Jurkat, Clone E6-1 (cell line): ENCODE results near the gene MUC12. TPM values are rescaled to one million over a fixed set of nuclear protein-coding genes. Genes with fewer than 3 reads are reported as not detected.
"Not testable (repeated sequence)": the region's sequence is repeated elsewhere in the genome, so short reads cannot be mapped to it uniquely, and the experiment has no call there.

Source experiments
- DNase-seq: peaks from one replicate; pipeline ENCODE4 v3.0.0-alpha.2; 2011; ENCODE audit warnings: low read depth, low spot score
- H3K4me3 ChIP-seq: 2 replicates; pipeline ENCODE4 v1.5.1; 2011; ENCODE audit warnings: mild to moderate bottlenecking, low read length, control low read depth, moderate library complexity
- polyA plus RNA-seq: library from polyadenylated mRNA; unstranded; fragments of >200 nt; gene quantifications from one replicate; pipeline ENCODE4 v1.2.1, GENCODE V29; 2012; ENCODE audit warnings: missing spikeins; ENCODE audit not compliant: insufficient read length, insufficient read depth

Gene MUC12
- polyA plus RNA-seq, result not detected

- H3K4me3 ChIP-seq, result no peak within 1 kb of the TSS
- DNase-seq, result no peak
Observed at GRCh38 chr7:100969066-100969615, at the start of gene MUC12. MUC12 (plus strand) TSS chr7:100969565; CDS start chr7:100969623, 58 bp downstream.

- H3K4me3 ChIP-seq, DNase-seq: not testable (repeated sequence)
Observed at GRCh38 chr7:100919779-100920437, 49.5 kb upstream of the MUC12 start.

- no peak overlapping the region for H3K4me3 ChIP-seq
- DNase-seq, result no peak
Observed at GRCh38 chr7:100921039-100921438, 48.3 kb upstream of the MUC12 start.

- DNase-seq, H3K4me3 ChIP-seq: not testable (repeated sequence)
Observed at GRCh38 chr7:100923616-100924015, 45.7 kb upstream of the MUC12 start.

- H3K4me3 ChIP-seq, result no peak overlapping the region
- no peak for DNase-seq
Observed at GRCh38 chr7:100929808-100930174, 39.6 kb upstream of the MUC12 start.

GRCh38 chr7:100933734-100934133 lies 35.6 kb upstream of the MUC12 start:
- no peak for DNase-seq
- no peak overlapping the region for H3K4me3 ChIP-seq

GRCh38 chr7:100935381-100935780 lies 34.0 kb upstream of the MUC12 start:
- DNase-seq, H3K4me3 ChIP-seq: not testable (repeated sequence)

GRCh38 chr7:100936167-100936566 lies 33.2 kb upstream of the MUC12 start:
- not testable (repeated sequence) for DNase-seq, H3K4me3 ChIP-seq

GRCh38 chr7:100942045-100942774 lies 27.2 kb upstream of the MUC12 start:
- DNase-seq, result no peak

GRCh38 chr7:100943693-100944092 lies 25.7 kb upstream of the MUC12 start:
- no peak overlapping the region for H3K4me3 ChIP-seq
- no peak for DNase-seq

More at GRCh38 chr7:100942045-100942774, 27.2 kb upstream of the MUC12 start:
- no peak overlapping the region for H3K4me3 ChIP-seq

GRCh38 chr7:100944138-100944537 lies 25.2 kb upstream of the MUC12 start:
- H3K4me3 ChIP-seq, result no peak overlapping the region
- DNase-seq, result no peak

- DNase-seq, result no peak
- H3K4me3 ChIP-seq, result no peak overlapping the region
Observed at GRCh38 chr7:100946111-100946510, 23.3 kb upstream of the MUC12 start.

GRCh38 chr7:100946766-100947365 lies 22.5 kb upstream of the MUC12 start:
- no peak overlapping the region for H3K4me3 ChIP-seq
- DNase-seq, result no peak

- DNase-seq, result no peak
- no peak overlapping the region for H3K4me3 ChIP-seq
Observed at GRCh38 chr7:100947792-100948191, 21.6 kb upstream of the MUC12 start.

GRCh38 chr7:100949227-100949932 lies 20.0 kb upstream of the MUC12 start, which contains the start of gene MUC3A:
MUC3A (plus strand) TSS chr7:100949534; CDS start chr7:100949625, 91 bp downstream.
- H3K4me3 ChIP-seq, result no peak within 1 kb of the TSS
- no peak for DNase-seq

GRCh38 chr7:100949933-100950443 lies 19.4 kb upstream of the MUC12 start:
- no peak overlapping the region for H3K4me3 ChIP-seq
- no peak for DNase-seq

GRCh38 chr7:100951172-100951571 lies 18.2 kb upstream of the MUC12 start:
- H3K4me3 ChIP-seq, result no peak overlapping the region
- DNase-seq, result no peak

GRCh38 chr7:100951888-100952560 lies 17.3 kb upstream of the MUC12 start:
- DNase-seq, result no peak

More at GRCh38 chr7:100951888-100952560, 17.3 kb upstream of the MUC12 start:
- H3K4me3 ChIP-seq, result no peak overlapping the region
